Measurements from ENCODE around the gene AKAP8.
"Not testable (repeated sequence)": the region's sequence is repeated elsewhere in the genome, so short reads cannot be mapped to it uniquely, and the experiment has no call there.

The AKAP8 gene

GRCh38 chr19:15404780-15405211 lies 25.2 kb upstream of the AKAP8 start:
- Histone ChIP-seq H3K4me3 (no peak overlapping the region), H3K27ac (peak overlapping the region in 2 of 21 experiments; percentile 7 to 12)

DNA sequence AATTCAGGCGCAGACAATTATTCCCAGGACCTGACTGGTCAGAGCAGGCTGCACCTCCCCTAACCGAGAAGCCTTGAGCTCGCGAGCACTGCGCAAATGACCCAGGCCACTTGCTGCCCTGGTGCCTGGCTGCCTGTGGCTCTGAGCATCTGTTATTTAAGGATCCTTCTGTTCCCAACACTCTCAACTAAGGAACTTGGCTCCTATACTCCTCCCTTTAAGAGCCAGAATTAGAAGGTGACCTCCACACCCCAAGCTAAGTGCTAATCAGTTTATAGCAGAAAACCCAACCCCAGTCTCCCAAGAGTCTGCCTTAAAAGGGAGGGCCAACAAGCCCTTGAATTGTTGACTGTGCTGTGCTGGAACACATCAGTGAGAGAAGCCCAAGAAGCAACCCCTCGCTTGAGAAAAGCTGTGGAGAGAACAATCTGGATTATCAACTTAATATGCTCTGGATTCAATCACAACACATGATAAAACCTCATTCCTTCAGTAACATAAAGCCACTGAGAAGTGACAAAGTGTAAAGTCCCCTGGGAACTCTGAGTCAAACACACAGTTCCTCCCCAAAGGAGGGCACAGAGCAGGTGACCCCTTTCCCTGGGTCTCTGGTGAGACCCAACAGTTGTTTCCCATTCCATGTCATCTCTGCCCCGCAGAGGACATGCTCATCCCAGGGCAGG lies 24.7 kb upstream of the AKAP8 start:
- peak overlapping the region in 2 of 21 experiments; percentile 5 to 7 for H3K27ac ChIP-seq

DNA sequence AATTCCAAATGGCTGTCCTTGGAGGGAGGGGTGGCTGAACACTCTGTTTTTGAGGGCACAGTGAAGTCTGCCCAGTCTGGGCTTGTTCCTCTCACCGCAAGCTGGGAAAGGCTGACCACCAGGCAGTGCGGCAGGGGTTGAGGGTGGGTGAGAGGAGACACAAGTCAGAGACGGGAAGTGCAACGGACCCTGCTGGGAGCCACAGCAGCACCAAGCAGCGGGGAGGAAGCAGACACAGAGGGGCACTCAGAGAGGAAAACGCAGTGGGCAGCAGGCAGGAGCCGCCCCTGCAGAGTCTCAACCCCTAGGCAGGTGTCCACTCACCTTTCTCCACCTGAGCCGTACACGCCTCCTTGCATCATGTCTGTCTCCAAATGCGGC lies 23.6 kb upstream of the AKAP8 start:
- H3K4me3 ChIP-seq, result no peak overlapping the region
- H3K27ac ChIP-seq, result no peak overlapping the region

More for the DNA sequence above, 24.7 kb upstream of the AKAP8 start:
- no peak overlapping the region for H3K4me3 ChIP-seq

DNA sequence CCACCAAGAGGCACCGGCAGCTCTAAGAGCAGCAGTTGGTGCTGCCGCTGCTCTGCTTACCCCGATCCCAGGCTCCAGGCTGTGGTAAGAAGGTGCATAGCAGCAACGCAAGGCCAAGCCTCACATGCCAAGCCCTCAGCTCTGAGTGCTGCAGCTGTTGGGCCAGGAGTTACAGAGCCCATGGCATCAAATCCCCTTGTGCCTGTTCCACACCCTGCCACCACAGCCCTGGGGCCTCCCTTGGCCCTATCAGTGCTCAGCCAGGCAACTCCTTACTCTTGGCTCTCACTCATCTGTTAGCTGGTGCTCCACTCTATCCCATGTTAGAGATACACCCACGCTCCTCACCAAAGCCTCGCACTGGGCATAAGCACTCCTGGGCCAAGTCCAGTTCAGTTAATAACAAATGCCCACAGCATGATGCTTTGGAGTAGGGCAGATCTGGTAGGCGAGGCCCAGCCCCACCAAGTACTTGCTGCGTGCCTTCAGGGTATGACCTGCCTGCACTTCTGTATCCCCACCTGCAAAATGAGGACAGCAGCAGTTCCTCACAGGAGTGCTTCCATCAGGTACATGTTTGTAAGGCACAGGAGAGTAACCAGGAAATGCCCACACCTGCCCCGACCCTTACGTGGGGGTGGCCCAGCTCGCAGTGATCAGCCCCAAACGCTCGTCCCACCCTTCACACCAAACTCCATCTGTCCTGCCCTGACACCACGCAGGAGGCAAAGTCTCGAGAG lies 23.0 kb upstream of the AKAP8 start:
- H3K27ac ChIP-seq, result no peak overlapping the region

DNA sequence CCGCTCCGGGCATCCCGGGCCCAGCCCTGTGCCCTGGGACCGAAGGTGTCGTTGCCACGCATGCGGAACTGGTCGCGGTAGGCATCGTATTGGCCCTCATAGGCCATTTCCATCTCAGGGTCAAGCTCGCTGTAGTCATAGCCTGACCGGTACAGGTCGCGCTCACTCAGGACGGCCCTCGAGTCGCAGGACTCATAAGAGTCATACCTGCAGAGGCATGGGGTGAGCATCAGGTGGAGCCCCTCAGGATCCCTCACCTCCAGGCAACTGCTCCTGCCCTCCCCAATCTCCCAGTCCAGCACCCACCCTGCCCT lies 21.8 kb upstream of the AKAP8 start:
- H3K4me3 ChIP-seq, result no peak overlapping the region
- no peak overlapping the region for H3K27ac ChIP-seq

More for the DNA sequence above, 23.0 kb upstream of the AKAP8 start:
- no peak overlapping the region for H3K4me3 ChIP-seq

DNA sequence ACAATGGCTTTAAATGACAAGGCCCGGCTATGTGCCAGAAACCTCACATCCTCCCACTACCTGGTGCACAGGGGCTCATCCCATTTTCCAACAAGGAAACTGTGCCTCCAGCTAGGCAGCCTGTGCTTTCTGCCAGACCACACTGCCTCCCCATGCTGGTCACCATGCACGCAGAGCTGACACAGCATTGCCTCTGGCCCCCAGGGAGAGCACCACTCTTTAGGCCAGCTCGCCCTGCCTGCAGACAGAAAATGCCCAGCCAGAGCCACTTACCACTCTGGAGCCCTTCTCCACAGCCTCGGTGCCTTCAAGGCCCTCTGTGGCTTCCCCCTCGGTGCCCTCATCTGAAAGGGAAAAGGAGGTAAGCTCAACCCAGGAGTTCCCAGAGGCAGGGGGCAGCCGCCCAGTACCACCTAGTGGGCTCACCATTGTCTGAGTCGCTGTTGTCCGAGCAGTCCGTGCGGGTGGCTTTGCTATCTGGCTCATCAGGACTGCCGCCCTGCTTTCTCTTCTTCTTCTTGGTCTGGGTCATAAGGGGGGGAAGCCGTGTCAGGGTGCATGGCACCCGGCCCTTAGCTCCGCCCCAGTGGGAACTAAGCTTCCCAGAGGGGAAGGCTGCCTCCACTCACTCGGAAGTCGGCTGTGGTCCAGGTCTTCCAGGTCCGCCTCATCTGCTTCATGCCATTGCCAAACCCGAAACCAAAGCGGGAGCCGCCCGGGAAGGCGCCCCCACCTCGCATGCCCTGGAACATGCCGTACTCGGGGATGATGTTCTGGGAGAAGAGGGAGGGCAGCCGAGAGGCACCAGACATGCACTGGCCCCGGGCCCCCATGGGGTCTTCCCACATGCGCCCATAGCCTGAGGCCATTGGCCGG lies 21.2 kb upstream of the AKAP8 start:
- no peak overlapping the region for H3K4me3 ChIP-seq
- no peak overlapping the region for H3K27ac ChIP-seq

DNA sequence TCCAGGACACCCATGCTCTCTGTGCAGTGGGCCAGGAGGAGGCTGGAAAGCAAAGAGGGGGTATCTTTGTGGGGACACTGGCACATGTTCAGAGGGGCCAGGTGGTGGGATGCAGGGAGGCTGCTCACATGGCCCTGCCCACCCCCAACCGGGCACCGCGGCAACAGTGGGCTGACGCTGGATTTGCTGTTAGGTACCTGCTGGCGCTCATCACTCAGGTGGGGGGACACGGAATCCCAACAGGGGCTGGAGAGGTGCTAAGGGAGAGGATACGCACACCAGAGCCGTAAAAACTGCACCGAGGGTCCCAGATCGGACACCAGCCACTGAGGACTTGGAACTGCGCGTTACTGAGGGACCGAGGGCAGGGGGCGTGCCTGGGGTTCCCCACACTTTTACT lies 20.0 kb upstream of the AKAP8 start:
- Histone ChIP-seq H3K27ac (no peak overlapping the region), H3K4me3 (no peak overlapping the region)

GRCh38 chr19:15399234-15399515 lies 19.6 kb upstream of the AKAP8 start:
- Histone ChIP-seq H3K4me3 (no peak overlapping the region), H3K27ac (no peak overlapping the region)

DNA sequence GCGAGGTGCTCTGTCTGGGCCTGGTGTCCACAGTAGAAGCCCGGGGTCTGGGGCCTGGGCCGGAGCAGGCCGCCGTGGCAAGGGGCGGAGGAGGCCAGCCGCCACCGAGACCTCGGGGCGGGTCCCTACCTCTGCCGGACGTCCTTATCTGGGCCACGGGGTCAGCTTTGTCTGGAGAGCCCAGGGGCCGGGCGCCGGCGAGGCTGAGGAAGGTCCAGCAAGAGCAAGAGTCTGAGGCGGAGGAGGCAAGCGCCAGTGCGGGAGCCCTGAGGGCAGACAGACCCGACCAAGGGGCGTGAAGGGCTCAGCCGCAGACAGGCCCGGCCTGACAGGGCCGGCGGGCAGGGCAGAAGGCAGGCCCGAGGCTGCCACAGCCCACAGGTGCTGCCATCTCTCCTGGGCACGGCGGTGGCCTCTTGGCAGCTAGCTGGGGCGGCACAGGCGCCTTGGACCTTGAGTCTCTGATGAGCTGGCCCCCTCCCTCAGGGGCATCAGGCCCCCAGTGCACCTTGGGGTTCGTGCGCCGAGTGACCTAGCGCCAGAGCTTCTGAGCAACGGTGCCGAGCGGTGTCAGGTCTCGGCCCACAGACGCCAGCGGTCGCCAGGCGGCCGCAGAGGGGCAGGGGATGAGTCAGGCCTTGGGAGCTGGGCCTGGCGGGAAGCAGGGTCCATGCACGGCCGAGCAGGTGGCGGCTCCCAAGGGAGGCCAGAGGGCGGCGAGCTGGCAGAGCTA lies 19.1 kb upstream of the AKAP8 start:
- Histone ChIP-seq H3K27ac (no peak overlapping the region), H3K4me3 (no peak overlapping the region)

DNA sequence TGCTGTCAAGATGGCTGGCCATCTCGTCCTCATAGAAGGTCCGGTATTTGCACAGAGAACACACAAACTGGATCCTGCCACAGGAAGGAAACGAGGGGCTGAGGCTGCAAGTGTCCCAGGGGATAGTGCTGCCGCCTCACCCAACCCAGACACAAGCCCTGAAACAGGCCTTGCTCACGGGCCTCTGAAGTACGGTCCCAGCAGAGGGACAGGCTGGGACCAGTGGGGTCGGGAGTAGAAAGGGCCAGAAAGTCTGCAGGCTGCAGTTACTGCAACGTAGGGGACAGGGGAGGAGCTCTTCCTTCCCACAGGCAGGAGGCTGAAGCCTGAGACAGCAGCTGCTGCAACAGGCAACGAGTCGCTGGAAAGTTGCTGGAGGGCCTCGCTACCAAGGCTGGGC lies 18.2 kb upstream of the AKAP8 start:
- H3K27ac ChIP-seq, result no peak overlapping the region
- no peak overlapping the region for H3K4me3 ChIP-seq

DNA sequence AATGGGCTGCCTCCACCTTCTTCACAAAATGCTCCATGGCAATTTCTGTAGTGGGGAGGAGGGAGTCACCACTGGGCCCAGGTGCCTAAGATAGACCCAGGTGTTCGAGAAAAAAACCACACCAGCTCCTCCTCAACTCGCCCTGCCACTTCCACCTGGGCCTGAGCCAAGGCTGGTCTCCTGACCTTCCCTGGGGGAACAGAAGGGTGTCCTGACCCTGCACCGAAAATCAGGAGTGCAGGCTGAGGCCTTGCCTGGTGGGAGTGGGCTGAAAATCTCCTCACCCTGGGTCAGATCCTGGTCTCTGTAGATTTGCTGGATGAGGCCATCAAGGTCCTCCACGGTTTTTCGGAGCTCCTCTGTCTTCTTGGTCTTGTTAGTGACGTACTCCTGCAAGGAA lies 17.6 kb upstream of the AKAP8 start:
- H3K27ac ChIP-seq, result no peak overlapping the region
- no peak overlapping the region for H3K4me3 ChIP-seq

- Histone ChIP-seq H3K27ac (no peak overlapping the region), H3K4me3 (no peak overlapping the region)
Measured at GRCh38 chr19:15396436-15396835, 16.8 kb upstream of the AKAP8 start.

GRCh38 chr19:15395251-15395650 lies 15.7 kb upstream of the AKAP8 start:
- not testable (repeated sequence) for H3K27ac ChIP-seq

DNA sequence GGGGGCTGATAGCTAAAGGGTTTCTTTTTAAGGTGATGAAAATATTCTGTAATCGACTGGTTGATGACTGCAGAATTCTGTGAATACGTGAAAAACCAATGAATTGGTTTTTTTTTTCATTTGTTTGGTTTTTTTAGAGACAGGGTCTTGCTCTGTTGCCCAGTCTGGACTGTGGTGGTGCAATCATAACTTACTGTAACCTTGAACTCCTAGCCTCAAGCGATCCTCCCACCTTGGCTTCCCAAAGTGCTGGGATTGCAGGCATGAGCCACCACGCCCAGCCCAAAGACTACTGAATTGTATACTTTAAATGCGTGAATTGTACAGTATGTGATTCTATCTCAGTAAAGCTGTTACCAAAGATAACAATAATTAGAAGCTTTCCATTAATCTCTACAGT lies 14.8 kb upstream of the AKAP8 start:
- Histone ChIP-seq H3K4me3 (no peak overlapping the region), H3K27ac (no peak overlapping the region)

More at GRCh38 chr19:15395251-15395650, 15.7 kb upstream of the AKAP8 start:
- H3K4me3 ChIP-seq, result not testable (repeated sequence)

- Histone ChIP-seq H3K4me3 (no peak overlapping the region), H3K27ac (no peak overlapping the region)
Measured at GRCh38 chr19:15393963-15394362, 14.4 kb upstream of the AKAP8 start.

DNA sequence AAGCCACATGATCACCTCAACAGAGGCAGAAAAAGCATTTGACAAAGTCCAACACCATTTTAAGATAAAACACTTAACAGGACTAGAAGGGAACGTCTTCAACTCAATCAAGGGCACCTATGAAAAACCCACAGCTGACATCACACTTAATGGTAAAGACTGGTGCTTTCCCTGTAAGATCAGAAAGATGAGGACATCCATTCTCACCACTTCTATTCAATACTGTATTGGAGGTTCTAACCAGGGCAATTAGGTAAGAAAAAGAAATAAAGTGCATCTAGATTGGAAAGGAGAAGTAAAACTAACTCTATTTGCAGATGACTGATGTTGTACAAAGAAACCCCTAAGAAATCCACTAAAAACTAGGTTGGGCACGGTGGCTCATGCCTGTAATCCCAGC lies 11.2 kb upstream of the AKAP8 start:
- Histone ChIP-seq H3K27ac (no peak overlapping the region), H3K4me3 (no peak overlapping the region)

DNA sequence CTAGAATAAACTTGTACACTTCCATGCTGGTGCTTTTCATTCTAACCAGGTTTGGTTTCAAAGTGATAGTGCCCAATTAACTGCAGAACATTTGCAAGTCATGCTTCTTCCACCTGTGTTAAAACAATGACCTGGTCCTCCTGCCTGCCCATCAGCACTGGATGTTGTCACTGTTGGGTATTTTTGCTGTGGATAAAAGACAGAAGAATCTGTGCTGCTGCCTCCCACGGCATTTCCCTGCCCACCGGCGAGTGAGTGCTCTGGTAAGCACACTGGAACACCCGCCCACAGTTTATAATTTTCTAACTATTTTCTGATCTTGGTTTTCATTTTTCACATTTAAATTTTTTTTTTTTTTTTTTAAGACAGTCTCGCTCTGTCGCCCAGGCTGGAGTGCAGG lies 2.3 kb upstream of the AKAP8 start:
- Histone ChIP-seq H3K27ac (no peak overlapping the region), H3K4me3 (no peak overlapping the region)

DNA sequence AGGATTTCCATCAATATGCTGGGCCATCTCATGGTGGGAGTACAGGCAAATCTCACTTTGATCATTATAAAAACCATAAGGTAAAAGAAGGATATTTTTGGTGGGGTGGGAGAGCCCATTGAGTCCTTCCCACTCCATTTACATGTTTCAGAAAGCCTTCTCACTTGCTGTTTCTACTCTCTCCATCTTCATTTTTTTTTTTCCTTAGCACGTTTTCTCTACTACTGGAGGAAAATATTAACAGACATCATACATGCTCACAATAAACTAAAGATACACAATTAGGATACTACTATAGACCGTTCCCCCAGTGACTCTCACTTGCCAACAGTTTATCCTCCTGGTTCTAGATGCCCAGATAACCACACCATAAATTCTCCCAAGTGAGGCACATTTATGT lies 1.8 kb upstream of the AKAP8 start:
- Histone ChIP-seq H3K27ac (peak overlapping the region in 1 of 21 experiments; percentile 29), H3K4me3 (no peak overlapping the region)

GRCh38 chr19:15379999-15380647 lies 536 bp upstream of the AKAP8 start:
- peak overlapping the region; percentile 23 to 100 (median 98) for H3K27ac ChIP-seq
- H3K4me3 ChIP-seq, result peak overlapping the region; percentile 72 to 100 (median 87)
